CD4-positive, alpha-beta T cell treated with Interferon gamma for 1 hour (primary cell): Measurements from ENCODE around the gene TRAF3IP3.

Experiments used
- DNase-seq: peaks from one replicate; pipeline ENCODE4 v3.0.0-alpha.2; 2020

The TRAF3IP3 gene

GRCh38 chr1:209830722-209831121, 74.9 kb downstream of the TRAF3IP3 start:
- DNase-seq, result no peak

DNA sequence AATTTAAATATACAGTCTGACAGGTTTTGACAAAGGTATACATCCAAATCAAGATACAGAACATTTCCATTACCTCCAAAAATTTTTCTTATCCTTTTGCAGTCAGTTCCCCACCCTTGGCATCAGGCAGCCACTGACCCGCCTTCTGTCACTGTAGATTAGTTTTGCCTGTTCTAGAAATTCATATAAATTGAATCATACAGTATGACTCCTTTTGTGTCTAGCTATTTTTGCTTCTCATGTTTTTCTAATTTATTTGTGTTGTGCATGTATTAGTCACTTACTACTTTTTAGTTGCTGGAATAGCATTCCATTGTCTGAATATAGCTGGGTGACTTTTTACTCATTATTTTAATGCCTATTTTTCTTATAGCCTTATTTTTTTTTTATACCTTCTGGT, 75.8 kb downstream of the TRAF3IP3 start:
- DNase-seq, result no peak
